Measurements from ENCODE around the gene ERICH3. TPM values are rescaled to one million over a fixed set of nuclear protein-coding genes. Genes with fewer than 3 reads are reported as not detected.
A peak's percentile ranks its signal among the peaks of the same experiment; 100 is the strongest.
"Not testable (repeated sequence)": the region's sequence is repeated elsewhere in the genome, so short reads cannot be mapped to it uniquely, and the experiment has no call there.

The ERICH3 gene
- total RNA-seq, 1 donor from 2014 or later = 0.15 TPM

DNA sequence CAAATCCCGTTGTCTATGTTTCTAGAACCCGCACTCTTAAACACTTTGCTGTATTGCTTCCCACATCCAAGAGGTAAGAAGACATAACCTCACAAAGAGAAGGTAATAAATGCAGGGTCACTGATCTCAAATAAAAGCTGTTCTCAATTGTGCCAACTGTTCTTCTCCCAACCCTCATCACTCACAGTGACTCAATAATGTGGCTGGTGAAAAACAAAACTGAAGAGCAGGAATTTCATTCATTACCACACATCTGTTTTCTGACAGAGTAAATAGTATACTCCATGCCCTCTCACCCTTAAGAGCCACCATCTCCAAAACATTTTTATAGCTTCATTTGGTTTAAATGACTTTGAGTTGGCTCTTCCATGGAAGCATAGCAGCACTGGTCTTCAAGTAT lies 6.2 kb upstream of the ERICH3 start:
- DNase-seq (ENCODE audit: low spot score) (no peak), ATAC-seq (no peak)

DNA sequence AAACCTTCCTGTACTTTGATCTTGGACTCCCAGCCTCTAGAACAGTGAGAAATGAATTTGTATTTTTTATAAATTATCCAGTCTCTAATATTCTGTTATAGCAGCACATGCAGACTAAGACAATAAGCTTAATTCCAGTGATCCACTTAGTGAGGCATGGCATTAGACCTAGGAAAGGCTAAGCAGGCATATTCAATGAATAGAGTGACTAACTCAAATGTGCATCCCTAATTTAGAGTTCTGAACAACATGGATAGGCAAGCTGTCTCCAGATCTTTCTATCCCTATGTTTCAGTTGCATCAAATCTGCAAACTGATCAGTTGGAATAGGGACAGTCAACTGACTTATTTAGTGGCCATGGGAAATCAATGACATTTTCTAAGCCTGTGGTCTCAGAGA lies 4.3 kb upstream of the ERICH3 start:
- ATAC-seq = no peak

DNA sequence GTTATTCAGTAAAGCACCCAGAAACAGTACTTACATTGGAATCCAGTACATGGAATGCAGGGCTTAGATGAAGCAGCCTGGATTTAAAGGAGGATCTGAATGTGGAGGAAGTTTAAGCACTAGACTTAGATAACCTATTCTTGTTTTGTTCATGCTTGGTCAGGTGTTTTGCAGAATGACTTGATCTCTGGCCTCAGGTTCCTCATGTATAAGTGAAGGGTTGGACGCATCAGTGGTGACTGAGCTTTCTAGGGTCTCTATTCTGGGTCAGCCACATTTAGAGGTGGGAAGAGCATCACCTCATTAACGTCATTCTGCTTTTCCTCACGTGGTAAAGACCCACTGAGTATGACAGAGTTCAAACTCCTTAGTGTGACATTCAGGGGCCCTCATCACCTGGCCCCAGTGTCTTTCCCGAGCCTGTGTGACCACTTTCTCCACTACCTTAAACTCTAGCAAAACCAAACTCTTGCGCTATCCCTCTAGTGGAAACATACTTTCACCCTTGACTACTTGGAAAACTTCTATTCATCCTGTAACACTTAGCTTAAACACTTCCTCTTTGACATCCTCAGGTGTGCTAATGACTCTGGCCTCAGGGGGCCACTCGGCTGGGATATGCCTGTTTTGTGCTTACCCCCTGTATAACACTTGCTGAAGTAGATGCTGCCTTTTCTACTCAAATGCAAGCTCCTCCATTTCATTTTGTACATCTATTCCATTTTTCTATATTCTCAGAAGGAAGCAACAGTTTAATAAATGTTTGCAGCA lies 871 bp upstream of the ERICH3 start:
- no peak for ATAC-seq
- DNase-seq (ENCODE audit: low spot score) = no peak

More for the DNA sequence above, 4.3 kb upstream of the ERICH3 start:
- DNase-seq (ENCODE audit: low spot score) = no peak

DNA sequence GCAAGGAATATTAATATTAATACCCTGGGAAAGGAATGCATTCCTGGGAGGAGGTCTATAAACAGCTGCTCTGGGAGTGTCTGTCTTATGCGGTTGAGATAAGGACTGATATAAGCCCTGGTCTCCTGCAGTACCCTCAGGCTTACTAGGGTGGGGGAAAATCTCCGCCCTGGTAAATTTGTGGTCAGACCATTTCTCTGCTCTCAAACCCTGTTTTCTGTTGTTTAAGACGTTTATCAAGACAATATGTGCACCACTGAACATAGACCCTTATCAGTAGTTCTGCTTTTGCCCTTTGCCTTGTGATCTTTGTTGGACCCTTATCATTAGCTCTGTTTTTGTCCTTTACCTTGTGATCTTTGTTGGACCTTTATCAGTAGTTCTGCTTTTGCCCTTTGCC lies 2.7 kb downstream of the ERICH3 start:
- DNase-seq (ENCODE audit: low spot score); ATAC-seq: not testable (repeated sequence)

DNA sequence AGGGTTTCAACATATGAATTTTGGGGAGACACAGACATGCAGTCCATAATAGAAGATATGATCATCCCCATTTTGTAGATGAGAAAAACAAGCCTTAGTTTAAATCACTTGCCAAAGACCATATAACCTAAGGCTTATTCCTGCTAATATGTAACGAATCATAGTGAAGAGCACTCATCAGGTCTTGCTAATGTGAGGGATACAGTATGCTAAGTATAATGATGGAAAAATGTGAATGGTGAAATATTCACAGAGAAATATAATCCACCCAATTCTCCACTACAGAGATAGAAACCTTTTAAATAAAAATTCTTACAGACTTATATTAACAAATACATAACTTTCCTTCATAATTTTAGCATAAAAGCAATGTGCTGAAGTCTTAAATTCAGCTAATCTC lies 18.9 kb downstream of the ERICH3 start:
- ATAC-seq (no peak), DNase-seq (ENCODE audit: low spot score) (no peak)

DNA sequence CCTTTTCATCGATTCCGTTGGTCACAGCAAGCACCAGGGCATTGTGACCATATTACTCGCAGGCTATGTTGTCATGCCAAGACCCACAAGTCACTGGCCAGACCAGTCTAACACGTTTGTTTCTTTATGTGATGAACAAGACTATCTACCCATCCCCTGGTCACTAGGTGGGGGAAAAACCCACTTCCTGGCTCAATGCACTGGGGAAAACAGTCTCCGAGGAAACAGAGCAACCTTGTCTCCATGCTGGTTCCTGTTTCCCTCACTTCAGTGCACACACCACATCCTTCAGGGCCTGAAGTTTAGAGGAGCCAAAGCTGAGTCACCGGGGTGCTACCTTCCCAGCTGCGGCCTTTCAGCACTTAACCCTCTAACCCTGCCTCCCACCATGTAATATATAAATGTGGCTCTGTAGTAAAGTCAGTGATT lies 20.9 kb downstream of the ERICH3 start:
- no peak for DNase-seq (ENCODE audit: low spot score)
- ATAC-seq = no peak

DNA sequence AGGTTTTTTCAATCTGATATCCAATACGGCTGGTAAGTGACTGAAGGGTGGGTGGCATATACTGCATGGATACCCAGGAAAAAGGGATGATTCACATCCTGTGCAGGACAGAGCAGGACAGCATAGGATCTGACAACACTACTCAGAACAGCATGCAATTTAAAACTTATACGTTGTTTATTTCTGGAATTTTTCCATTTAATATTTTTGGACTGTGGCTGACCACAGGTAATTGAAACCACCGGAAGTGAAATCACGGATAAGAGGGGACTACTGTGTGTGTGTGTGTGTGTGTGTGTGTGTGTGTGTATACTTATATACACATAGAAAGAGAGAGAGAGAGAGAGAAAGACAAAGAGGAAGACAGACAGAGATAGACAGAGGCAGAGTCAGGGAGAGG lies 23.0 kb downstream of the ERICH3 start:
- ATAC-seq = no peak
- no peak for DNase-seq (ENCODE audit: low spot score)

DNA sequence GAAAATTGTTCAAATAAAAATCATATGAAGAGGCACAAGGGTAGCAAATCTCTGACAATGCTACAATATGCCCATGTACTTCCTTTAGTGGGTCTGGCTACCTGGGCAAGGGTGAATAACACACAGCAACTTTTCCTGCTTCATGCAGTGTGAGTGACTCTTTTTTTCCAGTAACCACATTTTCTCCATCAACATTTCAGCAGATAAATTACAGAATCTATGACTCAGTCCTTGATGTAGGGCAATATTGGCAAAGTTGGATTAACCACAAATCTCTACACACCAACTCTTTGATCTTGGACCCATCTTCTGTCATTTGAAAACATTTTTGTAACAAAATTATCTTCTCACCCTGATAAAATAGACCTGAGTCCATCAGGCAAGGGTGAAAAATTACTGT lies 31.7 kb downstream of the ERICH3 start:
- DNase-seq (ENCODE audit: low spot score) (no peak), ATAC-seq (no peak)

DNA sequence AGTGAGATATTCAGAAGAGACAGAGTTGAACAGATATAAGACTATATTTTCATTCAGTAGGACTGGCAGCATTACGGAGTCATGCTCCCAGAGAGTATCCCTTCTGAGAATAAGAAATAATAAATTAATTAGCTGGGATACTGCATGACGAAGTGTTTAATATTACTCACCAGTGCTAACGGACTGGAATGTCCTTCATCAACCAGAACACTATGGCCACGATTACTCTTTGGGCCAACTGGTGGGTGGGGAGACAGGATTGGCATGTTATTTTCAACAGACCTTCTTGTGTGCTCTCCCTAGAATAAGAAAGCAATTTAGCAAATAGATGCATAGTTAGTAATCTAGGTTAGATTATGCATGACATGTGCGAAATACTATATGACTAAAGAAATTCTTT lies 32.4 kb downstream of the ERICH3 start:
- DNase-seq (ENCODE audit: low spot score) = no peak
- ATAC-seq = no peak

DNA sequence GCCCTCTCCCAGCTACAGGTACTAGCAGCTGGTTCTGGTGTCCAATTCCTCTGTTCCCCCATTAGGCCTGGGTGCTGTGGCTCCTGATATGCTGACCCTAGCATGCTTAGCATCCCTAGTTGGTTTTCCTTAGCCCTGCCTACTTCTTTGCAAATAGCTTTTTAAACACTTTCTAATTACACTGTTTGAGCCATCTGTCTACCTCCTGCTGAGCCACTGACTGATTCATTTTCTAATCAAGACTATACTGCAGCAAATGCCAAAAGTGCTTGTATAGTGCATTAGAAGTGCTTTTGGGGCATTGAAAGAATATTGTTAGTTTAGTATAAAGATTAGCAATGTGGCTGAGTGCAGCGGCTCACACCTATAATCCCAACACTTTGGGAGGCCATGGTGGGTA lies 36.3 kb downstream of the ERICH3 start:
- DNase-seq (ENCODE audit: low spot score) (no peak), ATAC-seq (no peak)

DNA sequence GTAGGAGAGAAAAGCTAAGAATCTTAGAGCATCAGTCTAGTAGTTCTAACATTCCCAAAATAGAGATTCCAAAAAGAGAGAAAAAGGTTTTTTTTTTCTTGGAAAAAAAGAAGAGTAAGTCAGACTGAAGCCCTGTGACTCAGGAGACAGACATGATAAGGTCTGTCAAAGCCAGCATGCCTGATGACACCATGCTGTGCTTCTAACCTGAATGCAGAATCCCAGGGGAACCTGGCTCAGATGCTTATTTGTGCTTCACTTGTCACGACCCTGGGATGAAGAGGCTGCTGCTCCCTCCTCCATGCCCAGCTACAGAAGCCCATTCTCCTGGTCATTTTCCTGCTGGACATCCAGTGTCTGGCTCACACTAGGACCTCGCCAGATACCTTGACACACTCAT lies 44.3 kb downstream of the ERICH3 start:
- DNase-seq (ENCODE audit: low spot score) (no peak), ATAC-seq (no peak)

DNA sequence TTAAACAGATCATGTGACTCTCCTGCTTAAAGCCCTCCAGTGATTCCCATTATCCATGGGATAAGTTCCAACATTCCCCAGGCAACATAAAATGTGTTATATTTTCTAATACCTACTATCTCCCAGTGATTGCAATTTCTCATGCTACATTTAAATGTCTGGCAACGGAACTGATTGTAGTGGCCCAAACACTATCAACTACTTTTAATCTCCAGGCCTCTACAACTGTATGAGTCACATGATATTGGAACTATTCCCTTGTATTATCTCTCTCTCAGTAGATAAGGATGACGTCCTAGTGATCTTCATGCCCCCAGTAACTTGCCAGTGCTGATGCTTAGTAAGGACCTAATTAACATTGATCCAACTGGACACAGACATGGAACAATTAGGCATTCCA lies 49.9 kb downstream of the ERICH3 start:
- no peak for DNase-seq (ENCODE audit: low spot score)
- ATAC-seq = no peak

DNA sequence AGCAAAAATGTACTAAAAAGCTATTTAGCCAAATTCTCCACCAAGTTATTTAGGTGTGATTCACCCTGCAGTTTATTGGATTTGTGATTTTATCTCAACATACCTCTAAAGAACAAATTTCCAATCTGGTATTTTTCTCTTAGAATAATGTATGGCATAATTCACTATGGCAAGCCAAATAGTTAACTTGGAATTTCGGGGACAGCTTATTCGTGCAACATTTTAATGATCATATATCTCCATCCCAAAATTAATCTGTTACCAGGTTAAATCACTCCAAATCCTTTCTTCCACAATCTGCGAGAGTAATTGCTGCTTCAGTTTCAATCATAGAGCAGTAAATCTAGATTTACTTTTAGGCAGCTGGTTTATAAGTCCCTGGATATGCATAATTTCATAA lies 53.4 kb downstream of the ERICH3 start:
- DNase-seq (ENCODE audit: low spot score) = no peak

DNA sequence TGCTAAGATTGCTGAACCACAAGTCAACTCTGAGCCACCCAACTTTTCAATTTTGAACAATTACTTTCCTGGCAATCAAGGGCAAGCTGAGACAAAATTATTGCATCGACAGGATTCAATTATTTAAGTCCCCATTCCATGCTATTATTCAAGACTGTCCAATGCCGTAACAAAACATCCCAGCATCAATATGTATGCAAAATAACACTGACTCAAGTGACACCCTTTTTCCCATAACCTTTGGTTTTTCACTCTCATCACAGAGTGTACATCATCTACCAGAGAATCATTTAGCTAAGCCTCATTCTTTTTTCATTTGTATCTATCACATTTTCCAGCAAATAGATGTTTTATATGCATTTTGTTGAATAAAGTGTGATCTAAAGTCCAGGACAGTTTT lies 54.6 kb downstream of the ERICH3 start:
- ATAC-seq (no peak), DNase-seq (ENCODE audit: low spot score) (no peak)

More for the DNA sequence above, 53.4 kb downstream of the ERICH3 start:
- no peak for ATAC-seq

DNA sequence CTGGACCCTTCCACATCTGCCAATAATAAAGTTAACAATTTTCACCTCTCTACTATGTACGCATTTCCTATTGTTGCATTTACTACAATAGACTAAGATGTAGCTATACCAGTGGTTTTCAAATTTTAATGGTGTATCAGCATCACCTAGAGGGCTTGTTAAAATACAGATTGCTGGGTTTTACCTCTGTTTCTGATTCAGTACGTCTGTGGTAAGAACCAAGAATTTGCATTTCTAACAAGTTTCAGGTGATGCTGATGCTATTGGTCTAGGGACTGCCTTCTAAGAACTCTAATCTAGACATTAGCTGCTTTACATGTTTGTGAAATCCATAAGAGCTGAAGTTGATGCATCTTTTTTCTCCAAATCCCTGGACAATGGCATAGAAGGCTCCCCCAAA lies 59.7 kb downstream of the ERICH3 start:
- ATAC-seq (peak; percentile 61), DNase-seq (ENCODE audit: low spot score) (no peak)

DNA sequence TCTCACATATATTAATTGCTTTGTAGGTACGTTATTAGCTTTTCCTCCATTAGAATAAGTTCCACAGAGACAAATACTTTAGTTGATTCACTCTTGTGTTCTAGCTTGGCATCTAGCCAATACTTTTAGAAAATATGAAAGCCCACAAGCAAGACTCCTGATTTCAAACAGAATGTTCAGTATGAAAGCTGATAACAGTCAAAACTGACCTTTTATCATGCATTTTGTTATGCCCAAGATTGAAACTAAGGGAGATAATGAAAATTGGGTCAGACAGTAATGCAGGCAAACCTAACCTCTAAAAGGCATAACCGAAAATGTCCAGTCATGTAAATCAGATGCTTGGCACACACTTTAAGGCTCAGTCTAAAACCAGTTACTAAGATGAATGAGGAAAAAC lies 61.7 kb downstream of the ERICH3 start:
- DNase-seq (ENCODE audit: low spot score) = no peak
- no peak for ATAC-seq

DNA sequence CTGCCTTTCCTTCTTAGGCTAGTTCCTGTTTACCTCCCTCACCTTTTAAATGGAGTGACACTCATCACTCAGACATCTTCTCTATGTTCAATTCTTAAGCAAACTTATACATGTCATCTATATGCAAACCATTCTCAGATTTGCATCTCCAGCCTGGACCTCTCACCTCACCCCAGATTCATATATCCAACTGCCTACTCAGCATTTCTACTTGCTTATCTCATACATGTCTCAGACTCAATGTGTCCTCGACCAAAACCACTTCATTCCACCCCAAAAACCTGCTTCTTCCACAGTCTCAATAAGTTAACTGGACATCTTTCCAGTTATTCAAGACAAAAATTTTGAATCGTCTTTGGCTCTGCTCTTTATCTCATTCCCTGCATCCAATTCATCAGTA lies 62.6 kb downstream of the ERICH3 start:
- ATAC-seq (no peak), DNase-seq (ENCODE audit: low spot score) (no peak)

DNA sequence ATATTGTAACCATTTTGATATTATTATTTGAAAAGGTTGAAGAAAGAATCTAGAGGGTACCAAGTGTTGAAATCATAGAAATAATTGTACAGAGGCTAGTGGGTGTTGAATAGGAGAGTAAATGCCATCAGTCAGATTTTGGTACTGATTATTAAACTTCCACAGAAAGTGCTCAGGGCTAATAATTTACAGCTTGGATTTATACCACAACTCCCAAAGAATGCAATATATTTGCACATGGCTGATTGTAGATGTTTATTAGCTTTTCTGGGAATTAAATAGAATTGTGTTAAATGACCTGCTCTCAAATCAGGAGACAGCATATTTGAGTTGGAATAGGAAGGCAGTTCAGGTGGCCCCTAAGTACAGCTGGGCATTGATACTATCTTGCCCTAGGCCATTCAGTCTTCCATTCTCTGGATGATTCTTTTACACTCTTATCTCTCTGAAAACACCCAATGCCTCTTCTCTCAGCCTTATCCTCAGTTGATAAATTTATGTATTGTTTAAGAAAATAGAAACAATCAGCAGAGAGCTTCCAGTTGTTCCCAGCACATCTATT lies 63.7 kb downstream of the ERICH3 start:
- ATAC-seq (no peak), DNase-seq (ENCODE audit: low spot score) (no peak)

DNA sequence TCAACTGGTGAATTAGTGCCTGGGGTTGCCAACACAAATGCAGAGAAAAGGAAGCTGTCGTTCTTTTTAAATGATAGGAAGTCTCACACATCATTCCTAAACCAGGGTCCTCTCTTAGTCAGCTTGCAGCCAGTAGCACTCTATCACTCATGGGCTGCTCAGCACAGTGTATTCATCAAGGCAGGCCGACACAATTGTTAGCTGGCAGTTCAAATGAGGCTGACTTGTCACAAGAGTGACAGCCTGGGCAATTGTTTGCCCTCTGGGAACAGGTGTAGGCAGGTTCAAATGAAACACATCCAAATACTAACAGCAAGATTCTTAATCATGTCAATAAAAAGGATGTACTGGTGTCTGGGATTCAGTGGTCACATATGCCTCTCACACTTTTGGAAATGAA lies 76.9 kb downstream of the ERICH3 start:
- DNase-seq (ENCODE audit: low spot score) (no peak), ATAC-seq (no peak)

DNA sequence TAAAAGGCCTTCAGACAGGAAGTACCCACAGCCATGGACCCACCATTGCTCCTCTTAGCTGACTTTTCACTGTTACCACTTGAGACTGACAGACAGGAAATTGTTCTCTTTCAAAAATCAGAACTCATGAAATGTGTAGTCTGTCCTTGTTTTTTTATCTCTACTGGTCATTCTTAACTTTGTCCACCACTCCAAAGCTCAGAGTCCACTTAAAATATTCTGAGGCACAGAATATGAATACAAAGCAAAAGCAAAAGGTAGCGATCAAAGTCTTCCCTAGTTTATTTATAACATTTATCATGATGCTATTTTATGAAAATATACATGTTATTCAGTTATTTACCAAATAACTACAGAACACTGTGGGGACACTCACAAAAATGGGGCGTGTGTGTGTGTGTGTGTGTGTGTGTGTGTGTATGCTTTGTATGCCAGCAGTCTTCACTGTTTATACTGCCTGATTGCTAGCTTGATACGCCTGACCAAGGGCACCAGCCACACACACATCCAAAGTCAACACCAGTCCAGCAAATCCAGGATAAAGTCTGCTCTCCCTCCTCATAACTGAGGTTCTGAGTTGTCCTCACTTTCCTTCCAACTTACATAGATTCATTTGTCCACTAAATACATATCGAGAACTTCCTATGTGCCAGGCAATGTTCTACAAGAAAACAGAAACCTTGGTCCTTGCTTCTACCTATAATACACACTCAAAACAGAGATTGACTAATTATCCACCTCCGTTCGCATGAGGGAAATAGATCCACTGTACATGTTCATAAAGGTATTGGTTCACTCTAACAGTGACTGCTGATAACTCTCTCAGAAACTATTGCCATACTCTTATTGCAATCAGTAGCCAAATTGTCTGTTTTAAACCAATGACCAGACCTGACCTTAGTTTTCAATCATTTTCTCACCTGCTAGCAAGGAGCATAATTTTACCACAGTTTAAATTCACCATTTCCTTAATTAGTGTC lies 79.4 kb downstream of the ERICH3 start:
- ATAC-seq (peak; percentile 96), DNase-seq (ENCODE audit: low spot score) (peak; percentile 81)

DNA sequence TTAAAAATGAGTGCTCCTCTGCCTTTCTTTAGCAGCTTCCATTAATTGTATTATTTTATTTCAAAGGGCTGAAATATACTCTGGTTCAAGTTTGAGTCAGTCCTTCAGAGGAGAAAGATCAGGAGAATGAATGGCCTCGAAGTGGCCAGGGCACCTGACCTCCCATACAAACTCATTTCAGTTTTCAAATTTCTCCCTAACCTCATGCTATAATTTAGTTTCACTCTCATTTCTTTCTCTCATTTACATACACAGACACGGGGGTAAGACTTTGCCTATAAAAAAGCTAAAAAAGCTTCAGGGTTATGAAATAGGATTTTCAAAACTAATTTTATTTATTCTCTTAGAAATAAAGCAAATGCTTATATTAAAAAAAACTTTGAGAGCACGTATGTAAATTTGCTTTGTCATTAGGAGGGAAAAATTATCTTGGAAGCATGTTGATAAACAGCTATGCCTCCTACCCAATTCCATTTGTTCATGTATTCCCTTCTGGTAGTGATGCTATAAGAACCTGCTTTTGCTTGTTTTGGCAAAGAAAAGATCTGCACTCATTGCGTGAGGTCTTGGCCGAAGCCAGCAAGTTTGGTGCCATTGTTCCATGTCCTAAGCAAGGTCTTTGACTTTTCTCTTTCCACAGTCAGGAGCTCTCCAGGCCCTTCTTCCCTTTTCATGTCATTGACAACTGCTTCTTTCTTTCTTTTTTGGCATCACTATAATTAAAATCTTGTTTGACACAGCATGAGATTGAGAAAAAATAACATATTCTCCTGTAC lies 80.8 kb downstream of the ERICH3 start:
- peak; percentile 77 for DNase-seq (ENCODE audit: low spot score)
- peak; percentile 62 for ATAC-seq
